CD4-positive, alpha-beta T cell treated with Interleukin-15 for 4 hours (primary cell): ENCODE measurements around the gene UBALD1.

Experiments
- DNase-seq: peaks from one replicate; pipeline ENCODE4 v3.0.0-alpha.2; 2020; ENCODE audit warnings: low spot score

The UBALD1 gene

DNA sequence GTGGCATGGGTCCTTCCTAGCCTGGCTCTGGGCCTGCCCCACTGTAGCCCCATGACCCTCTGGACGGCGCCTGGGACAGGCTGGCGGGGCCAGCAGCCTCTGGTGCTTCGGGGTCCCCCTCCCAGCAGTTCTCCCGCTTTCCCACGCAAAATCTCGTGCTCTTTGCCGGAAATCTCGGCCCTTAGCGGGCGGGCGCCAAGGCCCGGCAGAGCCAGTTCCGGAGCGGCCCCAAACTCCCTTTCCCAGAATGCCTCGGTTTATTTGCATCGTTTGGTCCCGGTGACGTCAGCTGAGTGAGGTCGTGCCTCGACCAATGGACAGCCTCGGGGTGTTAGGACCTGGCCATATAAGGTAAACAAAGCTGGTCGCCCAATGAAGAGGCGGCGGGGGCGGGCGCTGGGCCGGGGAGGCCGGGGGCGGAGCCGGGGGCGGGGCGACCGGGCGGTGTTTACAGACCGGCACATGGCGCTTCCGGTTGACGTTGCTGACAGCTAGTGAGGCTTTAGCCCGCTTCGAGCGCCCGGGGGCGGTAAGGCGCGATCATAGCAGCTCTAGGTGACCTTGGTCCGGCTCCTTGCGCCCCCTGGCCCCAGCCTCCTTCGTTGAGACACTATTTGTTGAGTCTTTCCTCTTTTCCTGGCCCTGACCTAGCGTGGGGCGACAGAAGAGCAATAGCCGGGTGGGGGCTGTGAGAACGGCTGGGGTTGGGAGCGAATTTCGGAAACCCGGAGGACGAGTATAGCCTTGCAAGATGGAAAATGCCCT is 1.5 kb upstream of the UBALD1 start:
- peak; percentile 100 for DNase-seq

DNA sequence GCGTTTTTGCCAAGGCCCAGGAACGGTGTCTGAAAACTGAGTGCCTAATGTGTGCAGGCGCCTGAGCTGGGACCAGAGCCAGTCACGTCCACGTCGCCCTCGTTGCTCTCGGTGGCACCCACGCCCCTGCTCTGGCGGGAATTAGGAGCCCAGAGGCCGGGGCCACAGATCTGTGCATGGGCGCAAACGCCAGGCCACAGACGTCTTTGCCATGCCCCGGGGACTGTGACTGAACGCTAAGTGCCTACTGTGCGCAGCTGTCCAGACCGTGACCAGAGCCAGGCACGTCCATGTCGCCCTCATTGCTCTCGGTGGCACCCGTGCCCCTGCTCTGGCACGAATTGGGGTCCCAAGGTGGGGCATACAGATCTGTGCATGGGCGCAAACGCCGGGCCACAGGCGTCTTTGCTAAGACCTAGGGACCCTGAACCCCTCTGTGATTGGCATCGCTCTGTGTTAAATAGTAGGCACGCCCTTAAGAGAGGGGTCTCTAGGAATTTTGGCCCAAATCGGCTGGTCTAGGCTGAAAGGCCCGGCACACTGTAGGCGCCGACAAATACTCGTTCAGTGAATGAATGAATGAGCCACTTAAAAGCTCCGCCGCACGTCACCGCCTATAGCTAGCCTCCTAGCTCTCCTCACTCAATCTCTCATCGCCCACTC is 827 bp upstream of the UBALD1 start:
- no peak for DNase-seq

DNA sequence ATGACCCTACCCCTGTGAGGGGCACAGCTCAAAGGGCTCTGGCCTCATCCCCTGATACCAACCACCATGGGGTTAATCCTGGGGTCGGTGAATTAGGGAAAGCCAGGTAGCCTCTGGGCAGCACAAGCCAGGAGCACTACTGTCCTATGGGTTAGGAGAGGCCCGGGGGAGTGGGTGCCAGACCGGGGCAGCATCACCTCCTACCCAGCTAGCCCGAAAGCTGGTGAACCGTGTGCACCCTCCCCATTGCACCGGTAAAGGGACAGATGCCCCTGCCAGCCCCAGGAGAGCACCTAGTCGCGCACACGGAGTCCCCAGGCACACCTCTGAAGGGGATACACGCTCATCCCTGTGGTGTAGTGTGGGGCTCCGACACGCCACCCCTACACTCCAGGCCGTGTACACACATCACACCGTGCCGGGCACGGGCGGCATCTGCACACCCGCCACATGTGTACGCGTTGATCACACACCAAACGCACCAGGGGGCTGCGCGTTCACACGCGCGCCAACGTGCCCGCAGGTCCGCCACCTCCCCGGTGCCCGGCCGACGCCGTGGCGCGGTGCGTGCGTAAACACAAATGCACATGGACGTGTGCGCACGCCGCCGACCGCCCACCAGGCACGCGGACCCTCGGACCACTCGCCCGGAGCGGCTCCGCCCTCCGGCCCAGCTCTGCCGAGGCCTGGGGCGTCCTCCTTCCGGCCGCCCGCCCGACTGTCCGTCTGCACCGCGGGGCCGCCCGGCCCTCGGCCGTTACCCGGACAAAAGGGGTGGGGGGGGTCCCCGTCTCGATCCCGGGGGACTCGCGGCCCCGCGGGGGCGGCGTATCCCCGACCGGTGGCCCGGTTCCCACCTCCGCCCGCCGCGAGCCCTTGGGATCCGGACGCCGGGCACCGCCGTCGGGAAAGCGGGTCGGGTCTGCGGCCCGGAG is 785 bp downstream of the UBALD1 start:
- DNase-seq: peak; percentile 12

DNA sequence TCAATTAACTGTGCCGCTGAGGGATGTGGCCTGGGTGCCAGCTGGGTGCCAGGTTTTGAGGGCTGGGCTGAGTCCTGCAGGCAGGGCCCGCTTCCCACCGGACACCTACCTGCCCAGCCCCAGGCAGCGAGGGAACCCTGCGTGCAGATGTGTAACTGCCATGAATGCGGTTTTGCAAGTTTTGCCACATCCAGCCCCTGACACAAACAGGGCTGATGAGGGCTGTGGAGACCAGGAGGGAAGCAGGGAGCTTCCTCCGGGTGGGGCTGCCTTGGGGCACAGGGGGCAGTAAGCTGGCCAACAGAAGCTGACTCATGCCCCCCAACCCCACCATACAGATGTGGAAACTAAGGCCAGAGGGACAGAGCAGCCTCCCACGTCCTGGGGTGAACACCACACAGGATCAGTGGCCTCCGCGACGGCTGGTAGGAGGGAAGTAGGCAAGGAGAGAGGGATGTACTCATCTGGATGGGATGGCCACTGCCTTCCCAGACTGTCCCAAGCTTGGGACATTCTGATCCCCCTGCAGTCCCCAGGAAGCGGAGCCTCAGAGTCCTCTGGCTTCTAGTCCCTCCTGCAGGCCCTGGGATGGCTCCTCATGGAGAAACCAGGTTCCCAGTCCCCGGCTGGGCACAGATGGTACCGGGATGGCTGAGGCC is 1.6 kb downstream of the UBALD1 start:
- DNase-seq: no peak

DNA sequence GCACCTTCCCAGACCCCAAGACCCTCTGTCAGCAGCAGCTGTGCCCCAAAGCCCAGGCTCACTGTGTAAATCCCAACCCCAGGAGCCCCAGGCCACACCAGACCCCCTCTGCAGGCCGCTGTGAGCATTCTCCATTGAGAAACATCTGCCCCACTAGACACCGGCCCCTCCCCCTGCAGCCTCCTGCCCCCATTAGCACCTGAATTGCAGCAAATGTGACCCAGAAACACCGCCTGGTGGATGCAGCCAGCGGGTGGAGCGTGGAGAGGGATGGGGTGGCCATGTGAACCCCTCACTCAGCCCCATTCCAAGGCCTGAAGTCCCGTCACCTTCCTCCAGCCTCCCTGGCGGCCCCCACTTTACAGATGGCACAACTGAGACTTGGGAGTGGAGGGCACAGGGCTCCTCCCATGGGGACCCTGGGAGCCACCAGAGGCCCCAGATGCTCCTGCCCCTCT is 2.2 kb downstream of the UBALD1 start:
- no peak for DNase-seq

DNA sequence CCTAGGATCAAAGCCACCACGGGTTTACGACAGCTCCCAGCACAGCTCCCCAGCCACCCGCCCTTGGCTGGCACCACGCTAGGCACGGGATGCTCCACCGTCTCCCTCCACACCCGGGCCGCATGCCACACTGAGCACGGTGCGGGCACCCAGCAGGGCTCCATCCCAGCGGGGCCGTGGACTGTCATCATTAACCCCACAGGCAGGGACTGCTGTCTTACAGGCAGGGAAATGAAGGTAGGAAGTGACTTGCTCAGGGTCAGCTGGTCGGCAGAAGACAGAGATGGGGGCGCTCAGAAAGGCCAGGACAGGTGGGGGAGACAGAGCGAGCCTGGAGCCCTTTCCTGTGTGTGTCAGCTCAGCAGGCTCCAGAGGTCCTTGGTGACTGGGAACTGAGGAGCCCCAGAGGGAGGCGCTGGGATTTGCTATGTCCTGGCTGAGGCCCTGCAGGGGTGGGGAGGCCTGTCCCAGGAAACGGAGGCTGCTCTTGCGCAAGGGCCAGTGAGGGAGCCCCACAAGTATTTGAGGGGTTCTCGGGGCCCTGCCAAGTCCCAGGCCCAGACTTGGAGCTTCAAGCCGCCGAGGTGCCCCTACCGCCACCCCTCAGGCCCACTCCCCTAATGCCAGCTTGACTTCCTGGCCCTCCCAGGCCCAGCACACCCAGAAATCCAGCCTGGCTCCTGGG is 3.2 kb downstream of the UBALD1 start:
- no peak for DNase-seq

DNA sequence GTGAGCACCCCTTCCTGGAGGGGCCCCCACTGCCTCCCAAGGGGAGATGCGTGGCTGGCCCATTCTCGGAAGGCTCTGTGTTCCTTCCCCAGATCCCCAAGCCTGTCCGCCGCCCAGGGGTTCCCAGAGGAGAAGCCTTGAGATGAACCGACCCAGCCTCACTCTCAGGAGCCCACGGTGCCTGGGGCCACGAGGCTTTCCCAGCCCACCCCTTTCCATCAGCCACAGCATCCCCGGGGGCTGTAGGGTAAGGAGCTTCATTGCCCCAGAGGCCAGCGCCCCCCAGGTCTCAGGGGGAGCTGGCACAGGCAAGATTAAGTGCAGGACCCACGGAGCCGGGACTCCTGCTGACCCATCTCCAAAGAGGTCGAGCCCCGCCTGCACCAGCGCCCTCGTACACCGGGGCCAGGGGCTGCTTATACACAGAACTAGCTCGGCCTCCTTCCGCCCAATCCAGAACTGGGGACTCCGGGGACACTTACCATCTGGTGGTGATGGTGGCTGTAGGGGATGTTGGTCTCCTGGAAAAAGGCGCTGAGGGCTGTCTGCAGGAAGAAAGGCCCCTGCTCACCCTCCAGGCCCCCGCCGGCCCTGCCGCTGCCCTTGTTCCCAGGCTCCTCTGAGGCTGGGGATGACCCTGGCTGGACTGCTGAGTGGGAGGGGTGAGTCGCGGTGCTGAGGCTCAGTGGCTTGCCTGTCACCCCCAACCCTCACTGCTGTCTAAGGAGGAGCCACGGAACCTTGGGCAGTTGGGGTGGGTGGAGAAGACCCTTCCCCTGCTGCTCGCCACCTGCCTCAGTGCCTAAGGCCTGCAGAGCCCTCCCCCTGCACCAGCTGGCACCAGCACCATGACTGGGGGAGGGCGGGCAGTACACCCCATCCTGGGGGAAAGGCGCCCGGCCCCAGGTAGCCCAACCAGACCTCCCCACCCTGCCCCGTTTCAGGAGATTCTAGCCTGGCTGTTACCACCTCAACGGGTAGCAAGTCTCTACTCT is 4.4 kb downstream of the UBALD1 start:
- no peak for DNase-seq

DNA sequence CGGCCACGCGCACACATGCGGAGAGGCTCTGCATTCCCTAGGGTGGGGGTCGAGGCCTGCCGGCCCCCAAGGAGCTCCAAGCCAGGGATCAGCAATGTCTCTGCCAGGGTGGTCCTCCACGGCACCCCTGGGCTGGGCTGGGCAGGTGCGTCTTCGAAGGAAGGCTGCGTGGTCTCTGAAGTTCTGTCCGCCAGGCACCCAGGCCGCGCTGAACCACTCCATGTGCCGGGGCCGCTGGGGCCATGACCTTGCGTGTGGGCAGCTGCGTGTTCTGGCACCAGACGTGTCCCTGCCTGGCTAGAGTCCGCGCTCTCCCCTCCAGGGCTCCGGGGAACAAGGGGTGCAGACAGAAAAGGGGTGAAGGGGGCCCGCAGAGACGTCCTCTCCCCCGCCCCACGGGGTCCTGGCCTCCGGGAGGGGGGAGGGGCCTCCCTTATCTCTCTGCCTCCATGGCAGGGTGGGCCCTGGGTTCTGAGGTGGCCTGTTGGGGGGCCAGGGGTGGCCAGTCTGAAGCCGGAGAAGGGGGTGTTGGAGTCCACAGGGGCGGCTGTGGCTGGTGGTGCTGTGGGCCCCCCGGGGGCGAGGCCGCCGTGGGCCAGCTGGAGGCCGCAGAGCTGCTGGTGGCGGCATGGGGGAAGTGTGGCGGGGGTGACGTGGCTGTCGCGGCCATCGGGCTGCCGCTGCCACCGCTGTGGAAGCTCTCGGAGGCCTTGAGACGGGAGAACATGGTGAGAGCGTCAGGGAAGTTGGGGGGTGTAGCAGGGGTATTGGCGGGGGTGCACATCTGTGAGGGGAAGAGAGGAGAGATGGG is 5.3 kb downstream of the UBALD1 start:
- no peak for DNase-seq

DNA sequence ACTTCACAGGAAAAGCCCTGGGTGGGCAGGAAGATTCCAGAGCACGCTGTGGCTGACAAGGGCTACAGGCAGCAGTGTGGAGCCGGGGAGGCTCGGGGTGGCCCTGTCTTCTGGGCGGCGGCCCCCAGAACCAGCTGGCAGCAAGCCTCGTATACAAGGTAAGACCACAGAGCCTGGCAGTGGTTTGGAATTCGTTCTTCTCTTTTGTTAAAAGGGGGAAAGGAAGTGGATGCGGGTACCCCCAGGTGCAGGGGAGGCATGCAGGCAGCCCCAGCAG is 6.0 kb downstream of the UBALD1 start:
- DNase-seq: no peak

DNA sequence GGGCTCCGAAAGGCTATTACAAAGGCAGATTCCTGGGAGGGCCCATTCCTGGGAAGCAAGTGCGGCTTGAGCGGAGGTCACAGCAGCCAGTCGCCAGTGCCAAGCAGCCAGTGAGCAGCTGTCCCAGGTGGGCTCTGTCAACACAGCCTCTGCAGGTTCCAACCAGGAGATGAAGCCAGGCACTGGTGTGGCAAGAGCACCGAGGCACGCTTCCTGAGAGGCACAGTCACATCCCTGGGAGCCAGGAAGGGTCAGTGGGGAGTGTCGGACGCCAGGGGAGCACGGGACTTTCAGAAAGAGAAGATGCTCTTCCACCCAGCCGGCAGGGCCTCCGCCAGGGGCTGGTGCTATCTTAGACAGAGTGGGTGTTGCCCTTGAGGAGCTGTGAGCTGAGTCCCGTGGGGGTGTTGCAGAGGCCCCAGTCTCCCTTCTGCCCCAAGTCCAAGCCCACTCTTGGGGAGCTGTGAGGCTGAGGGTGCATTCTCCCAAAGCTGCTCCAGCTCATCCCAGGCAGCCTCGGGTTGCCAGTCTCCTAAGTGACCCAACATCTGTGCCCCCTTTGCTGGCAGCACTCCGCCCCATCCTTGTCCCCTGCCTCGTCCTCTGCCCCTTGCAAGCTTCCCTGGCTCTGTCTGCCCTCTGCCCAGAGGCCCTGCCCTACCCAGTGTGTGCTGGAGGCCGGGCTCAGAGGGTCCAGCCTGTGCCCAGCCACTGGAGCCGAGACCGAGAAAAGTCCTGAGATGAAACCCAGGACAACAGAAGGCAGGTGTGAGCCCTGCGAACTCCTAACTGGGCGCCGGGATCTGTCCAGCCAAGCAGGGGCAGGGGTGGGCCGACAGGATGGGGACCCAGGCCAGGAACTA is 6.6 kb downstream of the UBALD1 start:
- DNase-seq: no peak

DNA sequence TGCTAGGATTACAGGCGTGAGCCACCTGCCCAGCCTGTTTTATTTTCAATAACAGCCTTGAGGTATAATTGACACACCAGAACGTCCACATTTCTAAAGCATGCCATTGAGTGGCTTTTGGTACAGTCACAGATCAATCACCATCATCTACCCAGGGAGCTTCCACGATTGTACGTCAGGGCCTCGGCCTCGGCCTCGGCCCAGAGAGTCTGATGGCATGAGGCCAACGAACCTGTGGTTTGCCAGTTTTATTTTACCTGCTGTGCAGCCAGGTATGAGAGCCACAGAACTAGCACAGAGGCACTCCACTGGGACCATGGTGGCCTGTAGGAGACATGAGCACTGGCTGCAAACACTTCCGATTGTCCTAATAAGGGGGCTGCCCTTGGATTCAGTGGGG is 8.3 kb downstream of the UBALD1 start:
- no peak for DNase-seq

DNA sequence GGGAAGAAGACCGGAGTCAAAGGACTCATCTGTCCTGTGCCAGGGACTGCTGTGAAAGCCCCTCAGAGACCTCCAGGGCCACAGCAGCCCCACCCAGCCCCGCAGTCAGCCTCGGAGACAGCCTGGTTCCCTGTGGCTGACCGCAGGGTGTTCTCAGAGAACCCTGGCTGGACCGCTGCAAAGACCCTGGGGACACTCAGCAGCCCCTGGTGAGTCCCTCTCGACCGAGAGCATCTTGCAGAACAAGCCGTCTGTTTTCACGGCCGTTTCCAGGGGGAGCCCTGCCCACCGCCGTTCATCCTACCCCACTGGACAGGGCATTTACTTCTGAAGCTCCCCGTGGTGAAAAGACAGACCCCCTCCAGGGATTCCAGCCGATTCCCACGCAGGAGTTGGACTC is 10.3 kb downstream of the UBALD1 start:
- DNase-seq: no peak

DNA sequence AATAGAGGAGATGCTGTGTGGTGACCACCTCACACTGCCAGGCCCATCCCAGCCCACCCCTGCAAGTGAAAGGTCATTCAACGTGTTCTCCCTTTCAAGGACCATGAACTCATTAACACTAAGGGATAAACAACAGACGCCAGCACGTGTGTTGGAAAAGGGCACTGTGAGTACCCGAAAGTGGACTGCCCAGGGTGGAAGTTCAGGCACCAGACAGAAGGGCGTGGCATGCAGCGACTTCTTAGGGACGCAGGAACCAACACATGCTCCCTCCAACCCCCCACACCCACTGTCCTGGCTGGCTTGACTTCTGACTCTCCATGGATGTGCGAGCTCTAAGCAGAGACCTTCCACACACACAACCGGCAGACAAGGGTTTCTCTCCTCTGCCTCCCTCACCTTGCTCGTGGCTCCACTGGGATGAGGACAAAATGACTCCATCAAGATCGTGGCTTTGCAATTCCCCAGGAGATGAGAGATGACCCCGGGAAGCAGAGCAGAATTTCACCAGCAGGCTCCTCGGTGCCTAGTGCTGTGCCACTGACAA is 11.0 kb downstream of the UBALD1 start:
- DNase-seq: no peak

DNA sequence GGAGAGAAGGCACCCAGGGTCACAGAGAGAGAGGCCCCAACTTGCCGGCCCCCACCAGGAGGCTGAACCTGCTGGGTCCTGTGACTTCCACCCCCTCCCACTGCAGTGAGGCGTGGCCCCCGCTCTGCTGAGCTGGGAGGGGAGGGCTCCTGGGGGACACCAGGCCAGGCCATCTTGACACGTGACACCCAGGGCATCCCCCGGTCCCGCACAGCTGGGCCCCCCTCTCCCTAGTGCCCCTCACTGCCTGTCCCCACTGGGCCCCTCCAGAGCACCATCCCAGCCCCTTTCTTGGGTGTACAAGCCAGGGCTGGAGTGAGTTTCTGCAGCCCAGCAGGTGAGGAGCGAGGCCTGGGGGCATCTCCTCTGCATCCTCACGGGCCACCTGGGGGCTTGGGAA is 12.4 kb downstream of the UBALD1 start:
- no peak for DNase-seq

DNA sequence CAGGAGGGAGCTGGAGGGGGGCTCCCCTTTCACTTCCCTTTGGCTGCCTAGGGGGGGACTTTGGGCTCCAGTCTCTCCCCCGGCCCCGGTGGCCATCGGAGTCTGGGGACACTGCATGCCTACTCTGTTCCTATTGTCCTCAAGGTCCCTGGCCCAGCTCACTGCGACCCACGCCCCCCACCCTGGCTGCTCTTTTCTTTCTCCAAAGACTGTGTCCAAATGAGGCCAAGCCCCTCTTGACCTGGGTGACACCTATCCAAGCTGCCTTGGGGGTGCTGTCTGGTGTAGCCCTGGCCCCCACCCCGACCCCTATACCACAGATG is 12.9 kb downstream of the UBALD1 start:
- no peak for DNase-seq

DNA sequence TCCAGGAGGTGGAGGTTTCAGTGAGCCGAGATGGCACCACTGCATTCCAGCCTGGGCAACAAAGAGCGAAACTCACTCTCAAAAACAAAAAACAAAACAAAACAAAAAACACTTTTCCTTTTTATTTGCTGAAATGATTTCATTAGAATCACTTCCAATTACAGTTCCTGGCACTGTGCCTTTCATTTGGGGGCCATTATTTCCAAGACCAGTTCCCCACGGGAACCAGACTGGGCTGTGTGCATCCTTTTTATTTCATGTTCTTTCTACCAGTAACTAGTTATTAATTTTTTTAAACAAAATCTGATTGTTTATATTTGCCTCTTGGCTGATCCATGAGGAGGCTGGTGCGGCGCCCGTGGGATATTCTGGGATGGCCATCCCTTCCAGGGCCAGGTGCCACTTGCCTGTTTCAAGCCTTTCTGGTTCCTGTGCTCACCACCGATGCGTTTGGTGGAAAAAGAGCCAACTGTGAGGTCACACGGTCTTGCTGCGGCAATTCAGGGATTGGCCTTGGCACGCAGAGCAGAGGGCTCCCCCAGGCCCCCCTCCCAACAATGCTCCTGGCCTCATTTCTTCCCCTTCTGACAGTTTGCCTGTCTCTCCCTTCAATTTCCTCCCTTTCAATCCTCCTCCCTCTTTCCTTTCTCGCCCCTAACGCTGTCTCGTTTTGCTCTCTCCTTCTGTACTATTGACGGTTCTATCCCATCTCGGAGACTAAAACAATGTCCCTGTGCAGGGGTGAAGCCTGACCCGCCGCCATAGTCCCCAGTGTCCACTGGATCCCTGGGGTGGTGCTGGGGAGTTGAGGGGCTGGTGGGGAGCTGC is 13.4 kb downstream of the UBALD1 start:
- no peak for DNase-seq

DNA sequence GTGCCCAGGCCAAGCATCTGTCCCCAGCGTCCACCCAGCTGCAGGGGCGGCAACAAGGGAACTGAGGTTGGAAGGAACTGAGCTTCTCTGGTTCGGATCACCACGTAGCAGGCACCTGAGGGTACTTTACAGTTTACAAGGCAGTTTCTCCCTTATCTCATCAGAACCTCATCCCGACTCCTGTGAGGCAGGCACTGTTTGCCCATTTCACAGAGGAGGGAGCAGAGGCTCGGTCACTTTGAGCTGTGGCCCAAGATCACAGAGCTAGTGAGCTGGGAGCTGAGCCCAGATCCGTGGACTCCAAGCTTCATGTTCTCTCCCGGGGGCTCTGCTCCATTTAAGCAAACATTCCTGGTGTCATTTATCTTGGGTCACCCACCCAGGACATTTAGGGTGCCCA is 15.1 kb downstream of the UBALD1 start:
- no peak for DNase-seq

DNA sequence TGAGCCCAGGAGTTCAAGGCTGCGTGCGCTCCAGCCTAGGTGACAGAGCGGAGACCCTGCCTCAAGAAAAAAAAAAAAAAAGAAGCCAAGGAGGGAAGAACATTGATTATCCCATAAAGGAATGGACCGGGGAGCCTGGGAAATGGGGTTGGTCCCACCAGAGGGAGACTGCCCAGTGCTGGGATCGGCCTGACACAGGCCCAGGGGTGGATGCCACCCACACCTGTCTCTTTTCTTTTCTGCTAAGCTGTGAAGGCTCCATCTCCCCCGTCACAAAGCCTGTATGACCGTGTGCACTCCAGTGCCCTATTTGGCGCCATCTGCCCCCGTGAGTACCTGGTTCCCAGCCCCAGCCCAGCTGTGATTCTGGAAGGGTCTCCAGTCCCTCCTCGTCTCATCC is 15.7 kb downstream of the UBALD1 start:
- DNase-seq: no peak
